NAMALWA (cell line): ENCODE measurements around the gene PCSK7.
A peak's percentile ranks its signal among the peaks of the same experiment; 100 is the strongest.

Source experiments
- DNase-seq: peaks from one replicate; pipeline ENCODE4 v3.0.0-alpha.2; 2015; ENCODE audit warnings: low spot score

Gene PCSK7

DNA sequence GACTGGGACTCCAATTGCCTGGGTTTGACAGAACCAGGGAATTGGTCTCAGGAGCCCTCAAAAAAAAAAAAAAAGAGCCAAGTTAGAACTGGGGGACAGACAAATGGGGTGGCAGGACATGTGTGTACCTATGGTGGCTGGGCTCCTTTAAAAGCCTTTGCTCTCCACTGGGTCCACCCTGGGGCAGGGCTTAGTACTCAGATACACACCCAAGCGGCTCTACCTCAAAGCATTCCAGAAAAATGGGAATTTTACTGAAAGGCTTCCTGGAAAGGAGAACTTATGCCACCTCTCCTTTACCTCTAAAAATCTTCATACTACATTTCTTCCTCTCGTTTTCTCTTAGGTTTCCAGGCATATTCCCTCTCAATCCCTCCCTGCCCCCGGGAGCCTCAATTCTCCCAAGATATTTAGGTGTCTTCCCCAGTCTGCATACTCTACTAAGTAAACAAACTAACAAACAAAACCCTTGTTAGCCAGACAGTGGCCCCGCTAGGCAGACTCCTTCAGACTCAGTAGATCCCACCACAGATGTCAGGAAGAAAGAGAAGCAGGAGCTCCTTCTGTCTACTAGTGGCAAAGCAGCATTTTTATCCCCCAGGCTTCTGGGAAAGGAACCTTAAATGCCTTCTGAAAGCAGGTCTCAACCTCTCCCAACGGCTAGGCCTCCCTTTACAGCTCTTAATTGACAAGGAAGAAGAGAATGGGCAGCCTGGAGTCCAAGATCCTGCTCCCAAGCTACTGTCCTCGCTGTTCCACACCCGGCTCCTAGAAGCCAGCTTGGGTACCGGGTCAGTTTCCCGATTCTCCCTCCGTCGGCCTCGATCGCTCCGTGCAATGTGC is 653 bp downstream of the PCSK7 start:
- peak; percentile 44 for DNase-seq

DNA sequence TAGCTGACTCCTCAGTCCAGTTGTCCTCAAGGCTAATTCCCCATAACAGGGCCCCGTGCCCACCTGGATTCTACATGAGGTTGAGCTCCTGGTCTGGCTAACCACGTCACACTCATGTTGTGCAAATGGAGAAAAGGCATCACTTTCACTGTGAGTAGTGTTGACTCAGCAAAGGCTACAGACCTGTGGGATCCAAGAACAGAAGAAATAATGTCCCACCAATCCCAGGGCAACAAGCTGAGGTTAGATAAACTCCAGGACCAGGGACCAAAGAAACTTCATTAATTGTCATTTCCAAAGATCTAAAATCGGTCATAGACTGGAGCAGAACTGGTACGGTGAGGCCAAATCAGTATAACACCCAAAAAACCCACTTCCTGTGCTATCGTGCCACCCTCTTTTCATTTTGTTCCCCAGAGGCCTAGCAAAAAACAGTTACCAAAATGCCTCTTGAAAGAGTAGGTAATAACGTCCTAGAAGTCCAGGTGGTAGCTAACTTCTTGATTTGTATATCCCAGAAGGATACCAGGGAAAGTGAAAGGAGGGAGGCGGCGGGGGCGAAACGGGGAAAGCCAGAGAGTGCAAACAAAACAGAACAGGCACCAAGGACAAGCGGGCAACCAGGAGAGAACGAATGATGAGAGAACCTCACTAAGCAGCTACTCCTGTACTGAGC is 1.4 kb downstream of the PCSK7 start:
- peak; percentile 71 for DNase-seq

DNA sequence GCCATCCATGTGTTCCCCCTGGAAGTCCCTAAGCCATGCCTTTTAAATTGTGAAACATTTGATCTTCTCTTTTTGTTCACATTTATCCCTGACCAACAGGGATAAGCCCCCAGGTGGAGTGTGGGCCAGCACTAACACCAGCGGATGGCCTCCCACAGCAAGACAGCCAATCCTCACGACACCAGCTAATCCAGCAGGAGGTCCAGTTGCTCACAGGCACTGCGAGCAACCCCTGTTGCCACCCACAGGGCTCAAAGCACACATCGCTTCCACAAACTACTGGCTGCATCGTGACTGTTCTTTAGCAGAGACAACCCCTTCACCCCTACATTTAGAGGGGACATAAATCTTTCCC is 2.0 kb downstream of the PCSK7 start:
- no peak for DNase-seq

DNA sequence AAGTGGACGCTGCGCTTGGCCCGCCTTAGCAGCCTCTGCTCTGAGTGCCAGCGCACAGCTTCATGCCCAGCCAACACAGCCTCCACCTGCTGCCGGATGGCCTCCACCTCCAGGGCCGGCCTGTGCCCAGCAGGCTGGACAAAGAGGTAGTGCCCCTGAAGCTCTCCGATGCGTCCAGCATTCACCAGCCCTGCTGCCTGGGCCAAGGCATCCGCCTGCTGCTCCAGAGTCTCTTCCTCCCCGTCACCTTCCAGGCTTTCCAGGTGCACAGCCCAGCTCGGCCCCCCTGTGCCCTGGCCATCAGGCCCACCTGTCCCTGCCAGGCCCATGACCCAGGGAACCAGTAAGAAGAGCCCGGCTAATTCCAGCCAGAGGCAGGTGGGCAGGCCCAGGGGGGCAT is 2.5 kb downstream of the PCSK7 start:
- DNase-seq: no peak

DNA sequence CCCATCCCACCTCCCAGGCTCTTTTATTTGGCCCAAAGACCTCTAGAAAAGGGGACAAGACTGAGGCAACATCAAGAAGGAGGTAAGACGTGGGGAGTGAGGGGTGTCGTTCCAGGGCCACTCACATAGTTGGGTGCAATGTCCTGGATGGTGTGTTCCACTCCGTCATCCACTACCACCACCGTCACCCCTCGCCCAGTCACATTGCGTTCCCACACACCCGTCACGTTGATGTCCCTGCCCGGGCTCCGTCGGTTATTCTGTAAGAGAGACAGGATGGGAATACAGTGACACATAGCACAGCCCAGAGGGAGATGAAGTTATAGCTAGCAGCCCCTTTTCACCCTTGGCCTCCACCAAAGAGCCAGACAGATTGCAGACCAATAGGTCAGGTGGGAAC is 3.8 kb downstream of the PCSK7 start:
- DNase-seq: no peak

DNA sequence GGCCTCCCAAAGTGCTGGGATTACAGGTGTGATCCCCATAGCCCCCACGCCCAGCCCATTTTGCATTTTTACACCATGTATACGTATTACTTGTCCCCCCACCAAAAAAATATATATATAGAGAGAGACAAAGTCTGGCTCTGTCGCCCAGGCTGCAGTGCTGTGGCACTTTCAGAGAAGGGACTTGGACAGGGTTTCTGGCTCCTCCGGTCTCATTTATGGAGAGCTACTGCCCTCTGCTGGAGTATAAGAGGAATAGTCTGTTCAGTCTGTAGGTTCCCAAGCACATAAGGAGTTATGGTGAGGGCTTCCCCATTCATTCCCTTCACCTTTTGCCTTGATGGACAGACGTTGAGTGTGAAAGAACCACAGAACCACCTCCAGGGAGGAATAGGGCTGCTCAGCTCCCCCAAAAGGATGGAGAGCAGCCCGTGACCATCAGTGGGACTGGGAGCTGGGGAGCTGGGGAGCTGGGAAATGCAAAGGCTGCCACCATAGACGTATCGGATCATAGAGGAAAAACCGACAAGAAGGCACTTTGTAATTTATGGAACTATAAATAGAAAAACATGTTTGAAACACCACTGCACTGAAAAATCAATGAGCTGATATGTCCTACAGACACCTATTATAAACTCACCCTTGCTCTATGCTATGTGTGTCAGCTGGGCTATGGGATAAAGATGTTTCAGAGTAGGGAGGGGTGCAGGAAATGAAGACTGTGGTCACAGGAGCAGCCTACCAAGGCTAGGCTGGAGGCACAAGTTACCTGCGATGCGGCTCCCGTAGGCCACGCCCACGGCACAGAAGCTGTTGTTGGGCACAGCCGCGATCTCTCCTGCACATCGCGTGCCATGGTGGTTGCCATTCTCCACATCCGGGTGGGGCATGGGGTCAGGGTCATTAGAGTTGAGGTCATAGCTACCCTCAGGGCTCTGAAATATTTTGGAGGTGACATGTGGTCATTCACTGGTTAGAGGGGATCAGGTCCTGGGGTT is 5.2 kb downstream of the PCSK7 start:
- peak; percentile 85 for DNase-seq

DNA sequence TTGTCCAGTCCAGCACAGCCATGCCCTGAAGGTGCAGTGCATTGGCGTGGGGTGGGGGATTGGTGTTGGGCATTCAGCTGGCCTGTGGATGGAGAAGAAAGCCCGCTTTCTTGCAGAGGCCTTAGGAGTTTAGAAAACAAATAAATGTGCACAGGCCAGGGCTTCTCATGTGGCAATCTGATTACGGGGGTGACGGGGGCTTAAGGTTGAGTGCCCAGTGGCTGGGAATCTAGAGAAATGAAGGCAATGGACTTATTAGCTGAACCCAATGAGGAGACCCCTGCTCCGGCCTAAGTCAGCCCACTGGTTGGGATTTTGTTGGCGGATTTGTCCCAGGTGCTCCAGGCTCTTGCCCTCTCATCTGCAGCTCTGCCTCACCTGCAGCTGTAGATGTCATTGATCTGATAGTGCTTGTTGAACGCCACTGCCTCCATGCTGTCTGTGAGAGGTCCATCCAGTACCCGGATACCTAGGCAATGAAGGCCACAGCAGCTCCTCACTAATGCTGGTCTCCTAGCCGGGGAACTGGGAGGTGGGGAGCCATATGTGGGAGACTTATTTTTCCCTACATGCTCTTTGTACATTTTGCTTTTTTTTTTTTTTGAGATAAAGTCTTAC is 6.2 kb downstream of the PCSK7 start:
- no peak for DNase-seq

DNA sequence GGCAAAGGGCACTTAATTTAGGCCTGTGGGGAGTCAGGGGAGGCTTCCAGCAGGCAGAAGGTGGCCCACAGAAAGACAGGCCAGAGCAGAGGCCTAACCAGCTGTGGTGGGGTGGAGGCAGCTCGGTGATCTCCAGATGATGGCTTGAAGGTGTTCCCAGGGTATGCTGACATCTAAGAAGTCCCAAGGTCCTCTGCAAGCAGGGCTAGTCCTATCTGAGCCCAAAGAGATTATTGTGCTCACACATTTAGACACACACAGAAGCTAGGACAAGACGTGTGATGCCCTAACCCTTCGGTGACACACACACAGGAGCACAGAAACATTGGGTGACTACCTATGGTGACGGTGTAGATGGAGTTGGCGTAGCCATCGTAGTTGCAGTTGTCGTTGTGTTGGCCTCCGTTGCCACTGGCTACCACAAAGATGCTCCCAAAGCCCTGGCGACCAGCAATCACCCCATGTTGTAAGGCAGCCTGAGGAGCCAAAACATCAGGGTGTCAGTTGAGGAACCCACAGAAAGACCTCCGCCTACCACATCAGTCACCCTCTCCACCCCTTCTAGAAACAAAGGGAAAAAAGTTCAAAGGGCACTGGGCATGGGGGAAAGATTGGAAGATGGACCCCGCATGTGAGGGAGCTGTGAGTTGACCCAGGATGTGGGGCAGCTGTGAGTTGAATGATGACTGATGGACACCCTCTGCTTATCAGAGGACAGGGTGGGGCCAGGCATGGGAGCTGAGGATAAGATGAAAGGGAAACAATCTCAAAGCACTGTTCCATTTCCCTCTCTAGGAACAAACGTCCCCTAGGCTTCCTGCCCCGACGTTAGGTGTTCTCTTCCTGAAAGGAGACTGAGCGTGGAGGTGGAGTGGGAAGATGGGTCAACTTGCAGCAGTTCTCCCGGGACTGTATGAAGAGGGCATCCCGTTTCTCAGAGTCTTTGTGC is 7.9 kb downstream of the PCSK7 start:
- DNase-seq: no peak

DNA sequence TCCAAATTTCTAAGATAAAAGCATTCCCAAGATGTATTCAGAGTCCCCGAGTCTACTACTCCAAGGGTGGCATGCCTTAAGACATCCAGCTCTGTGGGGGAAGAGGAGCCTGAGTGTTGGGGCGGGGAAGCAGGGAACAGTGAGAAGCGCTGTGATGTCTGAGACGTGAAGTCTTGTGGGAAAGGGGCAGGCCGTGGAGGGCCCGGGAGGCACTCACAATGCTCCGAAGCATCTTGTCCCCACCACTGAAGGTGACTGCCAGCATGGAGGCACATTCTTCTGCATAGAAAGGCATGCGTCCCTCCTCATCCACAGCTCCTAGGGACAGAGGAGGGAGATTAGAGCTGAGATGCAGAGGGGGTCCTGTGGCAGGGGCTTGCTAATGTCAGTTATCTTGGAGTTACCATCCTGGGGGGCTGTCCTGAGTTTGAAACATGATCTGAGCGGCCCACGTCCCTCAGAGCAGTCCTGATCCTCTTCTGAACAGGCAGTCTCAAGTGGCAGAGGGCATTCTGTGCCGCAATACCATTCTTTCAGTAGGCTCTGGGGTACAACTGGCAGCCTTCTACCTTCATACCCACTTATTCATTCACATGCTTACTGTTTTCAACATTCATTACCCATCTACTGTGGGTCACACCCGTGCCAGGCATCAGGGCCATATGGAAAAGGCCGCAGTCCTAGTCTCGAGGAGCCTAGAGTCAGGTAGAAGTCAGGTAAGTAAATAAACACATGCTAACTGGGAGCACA is 8.7 kb downstream of the PCSK7 start:
- no peak for DNase-seq

DNA sequence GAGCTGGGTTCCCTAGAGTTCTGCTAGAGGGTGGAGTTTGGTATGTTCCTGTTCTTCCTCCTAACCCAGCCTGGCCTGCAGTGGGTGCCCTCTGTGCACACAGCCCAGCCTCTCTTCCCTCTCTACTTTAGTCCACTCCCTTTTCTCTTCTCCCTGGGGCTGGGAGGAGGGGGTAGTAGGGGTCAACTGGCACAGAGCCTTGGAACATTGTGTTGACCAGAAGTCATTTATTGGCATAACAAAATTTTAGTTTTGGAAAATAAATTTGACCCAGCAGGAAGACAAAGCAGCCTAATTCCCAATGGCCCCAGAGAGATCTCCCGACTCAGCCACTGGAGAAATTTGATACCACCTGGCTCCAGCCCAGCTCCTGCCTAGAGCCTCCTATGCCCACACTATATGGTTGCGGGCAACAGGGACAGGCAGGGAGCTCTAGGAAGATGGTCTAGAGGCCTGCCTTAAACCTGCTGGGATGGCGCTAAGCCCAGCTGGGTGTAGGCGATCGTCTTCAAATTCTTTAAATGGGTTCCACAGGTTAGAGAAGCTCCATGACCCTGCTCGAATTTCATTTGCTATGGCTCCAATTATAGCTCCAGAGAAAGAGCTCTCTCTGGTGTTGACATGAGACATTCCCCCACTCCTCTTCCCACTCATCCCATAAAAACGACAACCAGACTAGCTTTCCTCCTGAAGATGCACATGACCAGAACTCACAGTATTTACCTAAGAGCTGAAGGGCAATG is 9.9 kb downstream of the PCSK7 start:
- DNase-seq: no peak

DNA sequence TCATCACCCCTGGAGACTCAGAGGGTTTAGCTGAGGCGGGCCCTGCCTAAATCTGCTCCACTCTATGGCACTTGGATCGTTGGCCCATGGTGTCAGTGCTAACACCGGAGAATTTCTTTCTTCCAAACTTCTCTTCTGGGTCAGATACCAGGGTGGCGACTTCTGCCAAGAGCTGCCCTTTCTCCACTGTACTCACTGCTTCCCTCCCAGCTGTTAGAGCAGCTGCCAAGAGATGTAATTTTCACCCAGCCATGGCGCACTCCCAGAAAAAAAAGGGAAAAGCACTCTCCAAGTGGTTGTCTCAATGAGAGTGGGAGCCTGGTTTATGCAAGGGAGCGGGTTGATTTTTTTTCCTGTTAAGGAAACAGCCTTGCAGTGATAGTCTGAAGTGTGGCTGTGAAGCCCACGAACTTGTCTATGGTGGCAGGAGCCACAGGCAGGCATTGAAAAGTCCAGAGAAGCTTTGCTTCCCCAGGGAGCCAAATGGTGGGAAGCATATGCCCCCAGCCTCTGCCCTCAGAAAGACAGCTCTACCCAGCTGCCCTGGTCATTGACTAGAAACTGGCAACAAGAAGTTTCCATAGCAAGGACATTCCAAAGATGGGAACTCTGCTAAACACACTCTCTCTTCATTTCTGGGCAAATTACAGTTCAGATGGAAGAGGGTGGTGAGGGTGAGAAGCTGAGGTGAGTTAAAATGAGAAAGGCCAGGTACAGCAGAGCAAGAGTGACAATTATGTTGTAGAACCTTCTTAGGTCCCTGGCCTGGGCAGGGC is 10.7 kb downstream of the PCSK7 start:
- DNase-seq: no peak

DNA sequence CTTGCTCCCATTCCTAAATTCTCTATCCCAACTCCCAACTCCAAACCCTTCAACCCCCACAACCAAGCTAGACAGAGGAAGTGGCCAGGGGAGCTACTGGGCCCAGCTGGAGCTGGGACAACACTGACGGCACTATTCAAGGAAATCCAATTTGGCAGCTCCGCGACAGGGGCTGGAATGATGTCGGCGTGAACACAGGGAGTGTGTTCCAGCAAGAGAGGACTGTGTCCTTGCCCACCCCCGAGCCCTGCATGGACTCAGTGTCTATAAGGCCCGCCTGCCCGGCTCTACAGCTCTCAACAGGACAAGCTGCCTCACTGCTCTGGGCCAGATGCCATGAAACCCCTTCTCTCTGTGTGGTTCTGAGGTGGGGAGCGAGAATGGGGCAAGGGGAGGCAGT is 11.3 kb downstream of the PCSK7 start:
- no peak for DNase-seq

DNA sequence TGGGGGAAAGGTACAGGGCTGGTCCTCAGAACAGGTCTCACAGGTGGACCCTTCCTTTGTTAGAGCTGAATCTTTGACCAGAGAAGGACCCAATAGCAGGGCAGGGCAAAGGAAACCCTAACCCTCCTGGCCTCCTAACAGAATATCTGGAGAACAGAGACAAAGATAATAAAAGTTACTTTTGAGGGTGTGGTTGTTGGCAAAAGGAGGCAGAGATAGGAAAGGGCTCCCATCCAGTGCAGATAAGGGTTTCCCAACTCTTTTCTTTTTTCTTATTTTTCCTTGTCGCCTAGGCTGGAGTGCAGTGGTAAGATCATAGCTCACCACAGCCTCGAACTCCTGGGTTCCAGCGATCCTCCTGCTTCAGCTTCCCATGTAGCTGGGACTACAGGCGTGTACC is 11.9 kb downstream of the PCSK7 start:
- DNase-seq: no peak

DNA sequence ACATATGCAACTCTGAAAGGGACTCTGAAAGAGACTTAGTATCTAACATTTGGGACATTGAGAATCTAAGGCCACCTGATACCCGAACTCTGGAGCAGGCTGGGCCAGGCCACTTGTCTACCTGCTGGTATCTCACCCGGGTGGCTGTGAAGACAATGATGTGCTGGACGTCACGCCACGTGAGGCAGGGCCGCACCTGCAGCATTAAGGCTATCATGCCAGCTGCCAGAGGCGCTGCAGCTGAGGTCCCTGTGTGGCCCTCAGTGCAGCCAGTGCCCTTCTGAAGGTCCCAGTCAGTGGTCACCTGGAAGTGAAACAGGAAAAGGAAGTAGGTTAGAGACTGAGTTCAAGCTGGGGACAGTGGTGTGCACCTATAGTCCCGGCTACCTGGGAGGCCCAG is 12.4 kb downstream of the PCSK7 start:
- DNase-seq: no peak

DNA sequence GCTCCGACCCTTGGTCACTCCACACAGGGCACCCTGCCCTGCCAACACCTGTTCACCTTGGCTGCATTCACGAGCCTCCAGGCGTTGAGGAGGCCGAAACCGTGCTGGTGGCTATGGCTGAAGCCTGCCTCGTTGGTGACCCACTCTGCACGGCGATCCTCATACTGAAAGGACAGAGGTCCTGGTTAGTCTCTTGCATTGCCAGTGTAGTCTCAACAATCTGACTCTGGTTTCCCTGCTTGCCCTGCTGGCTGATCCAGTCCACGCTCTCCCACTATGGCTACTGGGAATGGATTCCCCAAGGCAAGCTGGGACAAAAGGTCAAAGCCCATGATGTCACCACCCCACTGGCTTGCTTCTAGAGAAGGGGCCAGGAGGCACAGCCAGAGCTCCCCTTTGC is 12.9 kb downstream of the PCSK7 start:
- DNase-seq: no peak

DNA sequence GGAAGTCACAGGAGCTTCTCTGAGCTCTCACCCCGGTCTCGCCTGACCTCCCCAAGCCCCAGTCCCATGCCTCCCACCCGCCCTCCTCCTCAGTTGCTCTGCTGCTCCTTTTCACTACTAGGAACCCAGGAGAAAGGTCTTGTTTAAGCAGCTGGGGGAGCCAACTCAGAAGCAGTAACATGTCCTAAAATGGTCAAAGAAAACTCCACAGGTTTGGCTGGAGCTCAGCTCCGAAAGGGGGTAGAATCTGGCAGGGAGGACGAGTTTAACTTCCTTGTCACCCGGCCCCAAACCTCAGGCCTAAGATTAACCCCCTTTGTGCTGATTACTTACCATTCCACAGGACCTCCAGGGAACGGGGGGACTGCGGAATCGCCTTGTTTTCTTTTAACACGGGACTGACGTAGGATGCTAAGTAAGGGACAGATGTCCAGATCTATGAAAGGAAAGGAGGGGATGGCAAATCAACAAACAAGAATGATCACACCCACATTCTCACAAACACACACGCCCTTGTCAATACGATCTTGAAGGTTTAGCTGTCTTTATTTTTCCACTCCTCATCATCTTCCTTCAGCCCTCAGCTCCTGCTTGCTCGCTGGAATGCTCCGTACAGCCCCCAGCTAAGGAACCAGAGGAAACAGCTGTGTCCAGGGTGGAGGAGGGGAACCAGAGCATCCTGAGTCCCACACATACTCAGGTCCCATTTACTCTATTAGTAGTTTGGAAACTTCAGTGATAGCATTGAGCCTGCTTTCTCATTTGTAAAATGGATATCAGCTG is 13.5 kb downstream of the PCSK7 start:
- DNase-seq: no peak

DNA sequence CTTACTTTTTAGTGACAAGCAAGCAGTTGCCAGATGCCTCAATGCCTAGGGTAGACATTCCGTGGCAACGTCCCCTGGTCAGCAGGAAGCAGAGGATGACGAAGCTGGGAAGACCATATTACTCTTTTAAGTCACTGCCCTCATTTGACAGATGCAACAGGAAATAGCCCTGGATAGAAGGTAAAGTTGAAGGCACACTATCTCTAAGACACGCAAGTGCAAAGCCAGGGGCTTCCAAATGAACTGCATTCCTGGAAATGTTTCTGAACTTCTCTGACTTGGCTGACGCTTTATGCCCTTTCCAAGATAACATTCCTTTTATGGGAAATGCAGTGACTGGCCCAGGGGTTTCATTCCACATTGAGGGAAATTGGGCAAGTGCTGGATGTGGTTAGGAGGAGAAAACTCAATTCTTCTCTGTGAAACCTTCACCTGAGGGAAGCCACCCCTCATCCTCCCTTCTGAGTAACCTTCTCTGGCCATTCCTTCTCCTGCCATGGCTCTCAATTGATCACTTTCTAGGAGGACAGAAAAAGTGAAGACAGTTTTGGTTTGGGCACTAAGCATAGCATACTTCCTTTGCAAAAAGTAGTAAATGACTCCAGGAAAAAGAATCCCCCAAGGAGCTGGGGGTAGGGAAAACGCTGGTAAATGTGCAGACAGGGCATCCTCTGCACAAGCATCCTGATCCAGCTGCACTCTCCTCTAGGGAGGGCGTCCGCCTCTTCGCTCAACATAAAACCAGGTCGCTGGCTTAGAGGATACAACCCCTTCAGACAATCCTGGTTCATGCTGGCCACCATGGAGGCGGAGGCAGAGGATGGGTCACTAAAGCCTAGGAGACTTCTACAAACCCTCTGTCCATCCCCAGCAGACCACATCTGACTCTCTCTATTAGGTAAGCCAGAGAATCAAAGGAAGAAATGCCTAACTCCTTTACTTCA is 14.5 kb downstream of the PCSK7 start:
- no peak for DNase-seq
